SK-N-SH (cell line): ENCODE measurements around the gene AANAT. TPM values are rescaled to one million over a fixed set of nuclear protein-coding genes. Genes with fewer than 3 reads are reported as not detected.
A peak's percentile ranks its signal among the peaks of the same experiment; 100 is the strongest.
"Not testable (repeated sequence)": the region's sequence is repeated elsewhere in the genome, so short reads cannot be mapped to it uniquely, and the experiment has no call there.

Experiments
- CTCF ChIA-PET: fragments of 300-600, 350-600 bp; formaldehyde crosslinking; extraction: SDS; loops from one replicate; lab custom pipeline; 2021; lab: Yijun Ruan, JAX
- POLR2A ChIA-PET: fragments of 350-600 bp; sonication (Branson Sonifier 250); formaldehyde crosslinking; extraction: SDS; loops from one replicate; lab custom pipeline; 2020; ENCODE audit warnings: antibody characterized with exemption, inconsistent platforms; lab: Yijun Ruan, JAX
- DNase-seq: peaks from one replicate; pipeline ENCODE4 v3.0.0; 2012
- H2AFZ ChIP-seq: fragments of 200-600 bp; sonication (generic); 2 replicates; pipeline ENCODE4 v1.8.1; 2016; ENCODE audit warnings: antibody characterized with exemption, mild to moderate bottlenecking, low read depth
- H3F3A ChIP-seq: fragments of 200-600 bp; sonication (generic); replicated peaks from 2 replicates; pipeline ENCODE3; 2016; ENCODE audit warnings: antibody characterized with exemption, mild to moderate bottlenecking; ENCODE audit not compliant: insufficient read depth
- H3K27ac ChIP-seq, 2 experiments: fragments of 200-500 bp in 1 of 2; fragments of 200-600 bp in 1 of 2; sonication (Bioruptor generic) in 1 of 2; sonication (generic), shearing (Covaris generic) in 1 of 2; 2 replicates each; pipeline versions ENCODE4 v1.5.1 to v1.6.1; 2014 to 2016; ENCODE audit warnings: low read depth in 2 of 2, inconsistent platforms in 1 of 2, low read length in 1 of 2, mild to moderate bottlenecking in 1 of 2, mixed read lengths in 1 of 2
- H3K27me3 ChIP-seq: fragments of 200-600 bp; sonication (generic), shearing (Covaris generic); 2 replicates; pipeline ENCODE4 v1.6.1; 2016; ENCODE audit warnings: mixed run types; ENCODE audit not compliant: insufficient read depth
- H3K36me3 ChIP-seq, 2 experiments: fragments of 200-500 bp in 1 of 2; fragments of 200-600 bp in 1 of 2; sonication (Bioruptor generic) in 1 of 2; sonication (generic) in 1 of 2; replicated peaks in 1 of 2; 2 replicates each; pipeline versions ENCODE3 to v1.5.1; 2014 to 2016; ENCODE audit warnings: low read length in 1 of 2, mild to moderate bottlenecking in 1 of 2; ENCODE audit not compliant: insufficient read depth in 2 of 2, control insufficient read depth in 1 of 2
- H3K4me1 ChIP-seq, 2 experiments: fragments of 200-500 bp in 1 of 2; fragments of 200-600 bp in 1 of 2; sonication (Bioruptor generic) in 1 of 2; sonication (generic), shearing (Covaris generic) in 1 of 2; 2 replicates each; pipeline versions ENCODE4 v1.5.1 to v1.6.1; 2014 to 2016; ENCODE audit warnings: low read depth in 1 of 2, low read length in 1 of 2, mixed run types in 1 of 2; ENCODE audit not compliant: insufficient read depth in 2 of 2, control insufficient read depth in 1 of 2
- H3K4me2 ChIP-seq: fragments of 200-600 bp; sonication (generic), shearing (Covaris generic); 2 replicates; pipeline ENCODE4 v1.6.1; 2017; ENCODE audit warnings: mixed run types
- H3K4me3 ChIP-seq, 2 experiments: fragments of 200-500 bp in 1 of 2; fragments of 200-600 bp in 1 of 2; sonication (Bioruptor generic) in 1 of 2; sonication (generic), shearing (Covaris generic) in 1 of 2; 2 replicates each; pipeline versions ENCODE4 v1.5.1 to v1.8.1; 2014 to 2016; ENCODE audit warnings: low read depth in 2 of 2, inconsistent platforms in 1 of 2, low read length in 1 of 2, mild to moderate bottlenecking in 1 of 2, mixed read lengths in 1 of 2, moderate library complexity in 1 of 2
- H3K79me2 ChIP-seq: fragments of 200-600 bp; sonication (generic); 2 replicates; pipeline ENCODE4 v1.8.1; 2017; ENCODE audit warnings: mild to moderate bottlenecking; ENCODE audit not compliant: insufficient read depth
- H3K9ac ChIP-seq: fragments of 200-600 bp; sonication (generic); 2 replicates; pipeline ENCODE4 v1.6.1; 2017; ENCODE audit warnings: mixed run types
- H3K9me2 ChIP-seq: fragments of 200-600 bp; sonication (generic); 2 replicates; pipeline ENCODE4 v1.6.1; 2017; ENCODE audit warnings: mixed run types
- H3K9me3 ChIP-seq: fragments of 200-600 bp; sonication (generic); 2 replicates; pipeline ENCODE4 v1.6.1; 2017; ENCODE audit warnings: mixed run types, mild to moderate bottlenecking, moderate library complexity
- H4K20me1 ChIP-seq: fragments of 200-600 bp; sonication (generic); 2 replicates; pipeline ENCODE4 v1.6.1; 2017; ENCODE audit warnings: mild to moderate bottlenecking, mixed run types; ENCODE audit not compliant: insufficient read depth
- CHD2 ChIP-seq: fragments of 150-350 bp; IDR thresholded peaks from 2 replicates; pipeline ENCODE4 v1.6.1; 2018; ENCODE audit warnings: low read length; ENCODE audit not compliant: partially characterized antibody
- ELF1 ChIP-seq: IDR thresholded peaks from 2 replicates; pipeline ENCODE4 v1.4.0; 2012
- EP300 ChIP-seq, 2 experiments: IDR thresholded peaks; 2 replicates each; pipeline versions ENCODE4 v1.4.0 to v1.6.1; 2012; ENCODE audit warnings: borderline replicate concordance in 1 of 2, low read depth in 1 of 2, low read length in 1 of 2
- EZH2phosphoT487 ChIP-seq: fragments of 200-600 bp; sonication (generic); IDR thresholded peaks from 2 replicates; pipeline ENCODE4 v1.6.1; 2017; ENCODE audit warnings: low read depth, mixed run types, mild to moderate bottlenecking, antibody characterized with exemption, moderate library complexity, borderline replicate concordance
- FOSL2 ChIP-seq: IDR thresholded peaks from 2 replicates; pipeline ENCODE4 v1.4.0; 2012; ENCODE audit warnings: low read depth, mild to moderate bottlenecking, moderate library complexity, borderline replicate concordance
- FOXJ3 ChIP-seq: sonication (generic); formaldehyde crosslinking; IDR thresholded peaks from 2 replicates; pipeline ENCODE4 v1.5.1; 2020; ENCODE audit warnings: mild to moderate bottlenecking, missing genetic modification reagents
- GATA2 ChIP-seq: sonication (generic); formaldehyde crosslinking; IDR thresholded peaks from 2 replicates; pipeline ENCODE4 v1.5.0; 2020; ENCODE audit warnings: mild to moderate bottlenecking, missing genetic modification reagents
- JUND ChIP-seq: IDR thresholded peaks from 2 replicates; pipeline ENCODE4 v1.4.0; 2012
- MEF2A ChIP-seq: IDR thresholded peaks from 2 replicates; pipeline ENCODE4 v1.4.0; 2012; ENCODE audit warnings: low read depth, borderline replicate concordance
- NFIC ChIP-seq: IDR thresholded peaks from 2 replicates; pipeline ENCODE4 v1.4.0; 2012; ENCODE audit warnings: borderline replicate concordance
- NRF1 ChIP-seq: IDR thresholded peaks from 2 replicates; pipeline ENCODE4 v1.6.1; 2012; ENCODE audit warnings: low read depth, mild to moderate bottlenecking, low read length
- RFX5 ChIP-seq: IDR thresholded peaks from 2 replicates; pipeline ENCODE4 v1.6.1; 2012; ENCODE audit warnings: mild to moderate bottlenecking, improper control_type of control experiment, low read length
- RXRA ChIP-seq: IDR thresholded peaks from 2 replicates; pipeline ENCODE4 v1.4.0; 2012; ENCODE audit warnings: low read depth, mild to moderate bottlenecking, borderline replicate concordance
- TCF12 ChIP-seq: IDR thresholded peaks from 2 replicates; pipeline ENCODE4 v1.4.0; 2012
- WGBS: methylation state at CpG from one replicate; pipeline ENCODE4 v1.1.6; 2017; ENCODE audit warnings: low lambda C conversion rate; 5-methylcytosine and 5-hydroxymethylcytosine counted together
- polyA plus RNA-seq, 3 experiments: library from polyadenylated mRNA; depleted of rRNA; stranded (reverse); fragments of >200 nt; gene quantifications; 2 replicates each; pipeline ENCODE4 v1.2.3, GENCODE V29; 2012
- TF ChIP-seq, protein P1 (sequence below): fragments of 200-600 bp; sonication (generic); IDR thresholded peaks from 2 replicates; pipeline ENCODE4 v1.6.1; 2017; ENCODE audit warnings: antibody characterized with exemption, mild to moderate bottlenecking, moderate library complexity
- TF ChIP-seq, protein P2 (sequence below): IDR thresholded peaks from 2 replicates; pipeline ENCODE4; 2012
- TF ChIP-seq, protein P3 (sequence below): IDR thresholded peaks from 2 replicates; pipeline ENCODE4 v1.4.0; 2012; ENCODE audit warnings: low read depth, borderline replicate concordance
- TF ChIP-seq, protein P4 (sequence below): fragments of 150-350 bp; IDR thresholded peaks from 2 replicates; pipeline ENCODE4 v1.6.1; 2017; ENCODE audit warnings: antibody characterized with exemption, low read length, low read depth, borderline replicate concordance

AANAT gene
- polyA plus RNA-seq, 1 of the 3 experiments (the other 2 are of a cell fraction), result 0.26 TPM

DNA sequence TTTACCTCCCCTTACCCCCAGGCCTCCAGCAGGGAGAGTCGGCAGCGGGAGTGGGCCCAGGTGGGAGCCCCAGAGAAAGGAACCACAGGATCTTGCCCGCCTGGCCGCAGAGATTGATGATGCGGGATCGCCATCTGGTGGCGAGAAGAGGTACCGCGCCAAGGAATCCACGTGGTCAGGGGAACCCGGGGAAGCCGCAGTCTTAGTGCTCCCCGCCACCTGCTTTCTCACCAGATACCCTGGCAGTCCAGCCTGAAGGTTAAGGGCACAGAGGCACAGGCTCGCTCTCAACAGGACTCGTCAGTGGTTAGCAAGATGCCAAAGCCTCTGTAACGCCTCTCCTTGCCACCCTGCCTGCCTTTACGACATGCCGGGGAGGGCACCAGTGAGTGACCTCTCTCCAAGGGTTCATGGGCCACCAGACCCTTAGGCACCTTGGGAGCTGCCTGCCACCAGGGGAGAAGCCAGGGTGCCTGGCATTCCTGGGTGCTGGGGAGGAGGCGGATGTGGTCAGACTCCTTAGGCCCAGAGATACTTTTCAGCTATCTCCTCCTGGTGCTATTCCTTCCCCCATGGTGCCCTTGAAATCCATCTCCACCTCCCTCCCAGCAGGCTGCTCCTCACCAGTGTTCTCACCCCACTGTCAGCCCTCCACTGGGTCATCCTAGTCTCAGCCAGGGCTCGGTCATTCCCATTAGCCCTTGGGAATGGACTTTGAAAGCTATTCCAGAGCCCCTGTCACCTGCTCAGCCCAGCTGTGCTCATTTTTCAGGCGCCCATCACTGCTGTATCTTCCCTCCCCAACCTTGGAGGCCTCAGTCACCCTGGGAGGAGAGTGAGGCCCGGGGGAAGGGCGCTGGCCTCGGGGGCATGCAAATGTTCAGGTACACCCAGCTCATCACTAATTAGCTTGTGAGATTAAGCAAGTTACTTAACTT lies 39.3 kb downstream of the AANAT start (continued):
- TF ChIP-seq, protein P1, sequence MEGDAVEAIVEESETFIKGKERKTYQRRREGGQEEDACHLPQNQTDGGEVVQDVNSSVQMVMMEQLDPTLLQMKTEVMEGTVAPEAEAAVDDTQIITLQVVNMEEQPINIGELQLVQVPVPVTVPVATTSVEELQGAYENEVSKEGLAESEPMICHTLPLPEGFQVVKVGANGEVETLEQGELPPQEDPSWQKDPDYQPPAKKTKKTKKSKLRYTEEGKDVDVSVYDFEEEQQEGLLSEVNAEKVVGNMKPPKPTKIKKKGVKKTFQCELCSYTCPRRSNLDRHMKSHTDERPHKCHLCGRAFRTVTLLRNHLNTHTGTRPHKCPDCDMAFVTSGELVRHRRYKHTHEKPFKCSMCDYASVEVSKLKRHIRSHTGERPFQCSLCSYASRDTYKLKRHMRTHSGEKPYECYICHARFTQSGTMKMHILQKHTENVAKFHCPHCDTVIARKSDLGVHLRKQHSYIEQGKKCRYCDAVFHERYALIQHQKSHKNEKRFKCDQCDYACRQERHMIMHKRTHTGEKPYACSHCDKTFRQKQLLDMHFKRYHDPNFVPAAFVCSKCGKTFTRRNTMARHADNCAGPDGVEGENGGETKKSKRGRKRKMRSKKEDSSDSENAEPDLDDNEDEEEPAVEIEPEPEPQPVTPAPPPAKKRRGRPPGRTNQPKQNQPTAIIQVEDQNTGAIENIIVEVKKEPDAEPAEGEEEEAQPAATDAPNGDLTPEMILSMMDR, result peak; percentile 96
- TF ChIP-seq GATA2 (CRISPR knock-in tag) (no peak), CHD2 (no peak), FOSL2 (no peak)
- TF ChIP-seq, protein P2, sequence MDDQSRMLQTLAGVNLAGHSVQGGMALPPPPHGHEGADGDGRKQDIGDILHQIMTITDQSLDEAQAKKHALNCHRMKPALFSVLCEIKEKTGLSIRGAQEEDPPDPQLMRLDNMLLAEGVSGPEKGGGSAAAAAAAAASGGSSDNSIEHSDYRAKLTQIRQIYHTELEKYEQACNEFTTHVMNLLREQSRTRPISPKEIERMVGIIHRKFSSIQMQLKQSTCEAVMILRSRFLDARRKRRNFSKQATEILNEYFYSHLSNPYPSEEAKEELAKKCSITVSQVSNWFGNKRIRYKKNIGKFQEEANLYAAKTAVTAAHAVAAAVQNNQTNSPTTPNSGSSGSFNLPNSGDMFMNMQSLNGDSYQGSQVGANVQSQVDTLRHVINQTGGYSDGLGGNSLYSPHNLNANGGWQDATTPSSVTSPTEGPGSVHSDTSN, result no peak

DNA sequence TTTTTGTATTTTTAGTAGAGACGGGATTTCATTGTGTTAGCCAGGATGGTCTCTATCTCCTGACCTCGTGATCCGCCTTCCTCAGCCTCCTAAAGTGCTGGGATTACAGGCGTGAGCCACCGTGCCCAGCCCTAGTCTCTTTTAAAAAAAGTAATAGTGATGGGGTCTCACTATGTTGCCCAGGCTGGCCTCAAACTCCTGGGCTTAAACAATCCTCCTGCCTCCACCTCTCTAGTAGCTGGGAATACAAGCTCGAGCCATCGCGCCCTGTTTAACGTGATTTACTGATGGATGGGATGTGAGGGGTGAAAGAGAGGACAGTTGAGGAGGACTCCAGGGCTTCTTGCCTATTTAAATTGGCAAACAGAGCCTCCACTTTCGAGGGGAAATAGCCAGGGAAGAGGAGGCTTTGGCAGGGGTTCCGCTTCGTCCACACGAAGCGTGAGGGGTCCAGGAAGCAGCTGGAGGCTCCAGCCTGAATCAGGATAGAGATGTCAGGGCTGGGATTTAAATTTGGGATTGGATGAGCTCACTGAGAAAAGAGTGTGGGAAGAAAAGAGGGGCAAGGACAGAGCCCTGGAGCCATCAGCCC lies 41.2 kb downstream of the AANAT start:
- not testable (repeated sequence) for H3K27ac ChIP-seq, DNase-seq, H2AFZ ChIP-seq, H3K79me2 ChIP-seq, H3K4me1 ChIP-seq, H4K20me1 ChIP-seq, H3K4me3 ChIP-seq, H3K36me3 ChIP-seq, H3K4me2 ChIP-seq, H3F3A ChIP-seq, H3K9ac ChIP-seq, H3K9me2 ChIP-seq, H3K9me3 ChIP-seq
- peaks cover 26% of the 10 kb centered on the region for H3K27me3 ChIP-seq
- CTCF ChIA-PET, result interaction anchor here (1.2 to 52.1 kb wide), 12 partner anchors 12 to 123 kb away, joined by 4 to 1687 read pairs (median 21); partner anchors contain the start of genes AANAT, CYGB, PRCD and RHBDF2
- 77% methylated on average over 14 of the region's 14 CpGs for WGBS
- POLR2A ChIA-PET, result interaction anchor here (1.0 to 1.6 kb wide), 2 partner anchors 28 to 35 kb away, joined by 3 read pairs; no protein-coding TSS in a partner anchor

DNA sequence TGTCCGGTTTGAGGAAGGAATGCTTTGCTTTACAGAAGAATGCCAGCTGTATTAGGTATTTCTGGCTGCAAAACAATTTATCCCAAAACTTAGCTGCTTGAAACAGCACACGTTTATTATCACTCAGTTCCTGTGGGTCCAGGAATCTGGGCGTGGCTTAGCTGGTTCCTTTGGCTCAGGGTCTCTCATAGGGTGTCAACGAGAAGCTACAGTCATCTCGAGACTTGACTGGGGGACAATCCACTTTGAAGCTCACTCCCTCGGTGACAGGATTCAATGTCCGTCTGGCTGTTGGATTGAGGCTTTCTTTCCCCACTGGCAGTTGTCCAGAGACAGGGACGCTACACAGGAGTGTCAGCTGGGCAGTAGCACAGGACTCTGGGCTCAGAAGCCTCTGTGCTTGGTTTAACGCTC lies 43.4 kb downstream of the AANAT start:
- Histone ChIP-seq H4K20me1 (no peaks in the 10 kb centered on the region), H3F3A (no peaks in the 10 kb centered on the region), H2AFZ (0 out of 2 replicates have a peak overlapping the region, but pooled peaks have one; percentile 63), H3K4me3 (no peak overlapping the region), H3K4me1 (peaks cover 0 to 9% of the 10 kb centered on the region in 2 experiments; a peak in 1 of 4 replicates), H3K9ac (no peak overlapping the region), H3K79me2 (no peaks in the 10 kb centered on the region), H3K9me3 (no peaks in the 10 kb centered on the region), H3K36me3 (no peaks in the 10 kb centered on the region), H3K27ac (no peak overlapping the region), H3K9me2 (no peaks in the 10 kb centered on the region), H3K27me3 (peaks cover 26% of the 10 kb centered on the region), H3K4me2 (no peak overlapping the region)
- 38% methylated on average over 9 of the region's 9 CpGs for WGBS
- ChIA-PET CTCF (interaction anchor here (0.8 to 52.1 kb wide), 12 partner anchors 9 to 202 kb away, joined by 3 to 1687 read pairs (median 16); partner anchors contain the start of genes AANAT, CYGB, PRCD and RHBDF2), POLR2A (no interaction called here)
- peak; percentile 56 for DNase-seq
- TF ChIP-seq, protein P3, sequence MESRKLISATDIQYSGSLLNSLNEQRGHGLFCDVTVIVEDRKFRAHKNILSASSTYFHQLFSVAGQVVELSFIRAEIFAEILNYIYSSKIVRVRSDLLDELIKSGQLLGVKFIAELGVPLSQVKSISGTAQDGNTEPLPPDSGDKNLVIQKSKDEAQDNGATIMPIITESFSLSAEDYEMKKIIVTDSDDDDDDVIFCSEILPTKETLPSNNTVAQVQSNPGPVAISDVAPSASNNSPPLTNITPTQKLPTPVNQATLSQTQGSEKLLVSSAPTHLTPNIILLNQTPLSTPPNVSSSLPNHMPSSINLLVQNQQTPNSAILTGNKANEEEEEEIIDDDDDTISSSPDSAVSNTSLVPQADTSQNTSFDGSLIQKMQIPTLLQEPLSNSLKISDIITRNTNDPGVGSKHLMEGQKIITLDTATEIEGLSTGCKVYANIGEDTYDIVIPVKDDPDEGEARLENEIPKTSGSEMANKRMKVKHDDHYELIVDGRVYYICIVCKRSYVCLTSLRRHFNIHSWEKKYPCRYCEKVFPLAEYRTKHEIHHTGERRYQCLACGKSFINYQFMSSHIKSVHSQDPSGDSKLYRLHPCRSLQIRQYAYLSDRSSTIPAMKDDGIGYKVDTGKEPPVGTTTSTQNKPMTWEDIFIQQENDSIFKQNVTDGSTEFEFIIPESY, result no peak
- TF ChIP-seq, protein P4, sequence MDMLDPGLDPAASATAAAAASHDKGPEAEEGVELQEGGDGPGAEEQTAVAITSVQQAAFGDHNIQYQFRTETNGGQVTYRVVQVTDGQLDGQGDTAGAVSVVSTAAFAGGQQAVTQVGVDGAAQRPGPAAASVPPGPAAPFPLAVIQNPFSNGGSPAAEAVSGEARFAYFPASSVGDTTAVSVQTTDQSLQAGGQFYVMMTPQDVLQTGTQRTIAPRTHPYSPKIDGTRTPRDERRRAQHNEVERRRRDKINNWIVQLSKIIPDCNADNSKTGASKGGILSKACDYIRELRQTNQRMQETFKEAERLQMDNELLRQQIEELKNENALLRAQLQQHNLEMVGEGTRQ, result no peak
- TF ChIP-seq RXRA, result no peak
- TF ChIP-seq EP300 (IDR thresholded peaks at IDR 0.05; ENCODE audit: borderline replicate concordance in 1 of 2, low read depth in 1 of 2, low read length in 1 of 2), result no peak
- no peak for TF ChIP-seq NFIC
- no peak for TF ChIP-seq FOXJ3 (CRISPR knock-in tag)
- no peak for TF ChIP-seq RFX5
- no peak for TF ChIP-seq TCF12
- no peak for TF ChIP-seq CHD2
- TF ChIP-seq EZH2phosphoT487, result no peak
- no peak for TF ChIP-seq NRF1
- no peak for TF ChIP-seq JUND
- no peak for TF ChIP-seq ELF1
- TF ChIP-seq MEF2A, result no peak
